Fibroblast of skin of right biceps (primary cell): ENCODE results near the gene CSF1R.

ENCODE experiments used
- DNase-seq: peaks from one replicate; pipeline ENCODE4 v3.0.0-alpha.2; 2013

CSF1R gene

DNA sequence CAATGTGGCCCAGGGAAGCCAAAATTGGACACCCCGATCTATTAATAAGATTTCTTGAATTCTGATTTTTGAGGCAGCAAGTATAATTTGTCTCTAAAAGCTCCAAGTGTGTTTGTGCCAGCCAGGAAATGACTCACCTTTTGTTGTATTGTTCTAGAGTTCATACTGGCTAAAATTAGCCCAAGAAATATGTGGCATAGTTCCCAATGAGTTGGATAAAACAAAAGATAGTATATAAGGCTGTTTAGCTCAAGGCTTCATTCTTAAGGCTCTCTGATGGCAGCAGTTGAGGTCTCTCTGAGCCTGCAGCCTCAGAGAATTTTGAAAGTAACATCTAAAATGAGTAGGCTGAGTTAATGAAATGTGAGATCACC, 64.2 kb downstream of the CSF1R start:
- DNase-seq = peak; percentile 89

DNA sequence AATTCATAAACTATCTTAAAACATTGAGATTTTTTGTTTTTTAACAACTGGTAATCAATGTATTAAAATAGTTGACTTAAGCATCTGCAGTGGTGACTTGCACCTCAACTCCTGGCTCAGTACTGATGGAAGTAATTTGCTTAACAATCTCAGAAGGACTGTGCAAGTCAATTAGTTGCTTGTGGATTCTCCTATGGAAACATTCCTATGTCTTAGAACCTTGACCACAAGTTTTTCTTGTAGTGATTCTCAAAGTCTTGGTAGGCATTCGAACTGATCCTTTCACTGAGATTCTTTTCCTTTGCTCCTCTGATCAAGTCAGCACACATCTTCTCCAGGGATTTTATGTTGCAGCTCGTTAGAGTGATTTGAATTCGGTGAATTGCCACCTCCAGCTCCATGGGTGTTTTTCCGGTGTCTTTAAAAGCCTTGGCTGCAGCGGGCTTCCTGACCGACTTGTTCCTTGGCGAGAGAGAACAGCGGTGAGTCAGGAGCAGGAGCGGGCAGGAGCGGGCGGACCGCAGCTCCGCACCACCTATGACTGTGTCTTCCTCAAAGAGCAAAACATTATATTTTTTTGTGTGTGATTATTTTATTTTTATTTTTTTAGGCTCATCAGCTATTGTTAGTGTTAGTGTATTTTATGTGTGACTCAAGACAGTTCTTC, 64.7 kb downstream of the CSF1R start:
- peak; percentile 44 for DNase-seq

DNA sequence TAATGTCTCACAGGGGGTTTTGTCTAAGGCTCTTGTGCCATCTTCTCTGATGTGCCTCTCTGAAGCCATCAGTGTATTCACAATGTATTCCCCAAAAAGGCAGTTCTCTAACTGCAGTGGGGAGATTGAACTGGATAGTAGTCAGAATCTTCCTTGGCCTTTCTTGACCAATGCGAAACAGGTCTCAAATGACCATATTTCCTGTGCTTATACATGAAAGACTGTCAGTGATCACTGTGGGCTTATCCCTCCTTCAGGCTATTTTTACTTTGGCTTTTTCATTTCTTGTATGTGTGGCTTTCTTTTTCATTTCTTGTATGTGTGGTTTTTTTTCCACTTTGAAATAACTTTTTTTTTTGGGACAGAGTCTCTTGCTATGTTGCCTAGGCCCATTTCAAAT, 66.1 kb downstream of the CSF1R start:
- no peak for DNase-seq

DNA sequence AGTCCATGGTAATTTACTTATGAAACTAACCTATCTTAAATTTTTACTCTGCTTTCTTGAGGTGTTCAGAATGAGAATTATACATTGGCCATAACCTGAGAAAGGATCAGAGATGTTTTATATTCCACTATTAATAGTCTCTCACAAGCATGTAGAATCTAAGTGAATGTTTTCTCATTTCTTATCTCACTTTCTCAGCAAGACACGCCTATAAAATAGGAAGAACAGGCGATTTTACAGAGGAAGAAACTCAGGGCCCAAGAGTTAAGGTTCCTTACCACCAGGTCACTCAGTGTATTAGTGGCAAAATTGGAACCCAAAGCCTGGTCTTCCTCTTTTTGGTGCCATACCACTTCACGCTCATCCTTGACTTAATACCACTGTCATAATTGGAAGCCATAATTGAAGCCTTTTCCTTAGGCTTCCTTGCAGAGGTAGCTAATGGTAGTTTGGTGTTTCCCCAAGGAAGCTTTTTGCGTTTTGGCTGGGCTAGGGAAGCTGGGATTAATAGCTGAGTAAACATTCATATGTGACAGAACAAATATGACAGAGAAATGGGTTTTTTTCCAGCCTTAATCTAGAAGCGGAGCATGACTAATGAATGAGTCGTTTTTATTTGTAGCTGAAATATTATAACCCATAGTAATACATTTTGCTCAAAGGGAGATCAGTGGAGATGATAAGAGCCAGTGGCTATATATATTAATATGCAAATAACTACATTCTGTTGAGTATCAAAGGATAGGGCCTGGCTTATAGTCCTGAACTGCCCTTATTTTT, 68.9 kb downstream of the CSF1R start:
- DNase-seq = peak; percentile 70

DNA sequence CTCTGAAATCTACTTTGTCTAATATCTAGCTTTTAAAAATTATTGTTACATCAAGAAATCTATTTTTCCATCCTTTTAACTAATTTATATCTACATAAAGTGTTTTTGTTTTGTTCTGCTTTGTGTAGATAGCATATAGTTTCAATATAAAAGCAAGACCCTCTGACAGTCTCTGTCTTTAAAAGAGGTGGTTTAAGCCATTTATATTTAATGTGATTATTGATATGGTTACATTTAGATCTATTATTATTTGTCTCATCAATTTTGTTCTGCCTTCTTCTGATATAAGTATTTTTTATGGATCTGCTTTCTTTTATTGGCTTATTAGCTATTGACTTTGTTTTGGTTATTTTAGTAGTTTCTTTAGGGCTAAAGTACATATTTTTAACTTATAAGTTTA, 69.8 kb downstream of the CSF1R start:
- DNase-seq = no peak

DNA sequence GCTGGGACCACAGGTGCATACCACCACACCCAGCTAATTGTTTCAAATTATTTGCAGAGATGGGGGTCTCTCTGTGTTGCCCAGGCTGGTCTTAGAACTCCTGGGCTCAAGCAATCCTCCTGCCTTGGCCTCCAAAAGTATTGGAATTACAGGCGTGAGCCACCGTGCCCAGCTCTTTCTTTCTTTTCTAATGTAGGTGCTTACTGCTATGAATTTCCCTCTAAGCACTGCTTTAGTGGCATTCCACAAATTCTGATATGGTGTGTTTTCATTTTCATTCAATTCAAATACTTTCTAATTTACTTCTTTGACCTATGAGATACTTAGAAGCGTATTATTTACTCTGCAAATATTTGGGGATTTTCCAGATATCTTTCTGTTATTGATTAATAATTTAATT, 70.9 kb downstream of the CSF1R start:
- DNase-seq = no peak

DNA sequence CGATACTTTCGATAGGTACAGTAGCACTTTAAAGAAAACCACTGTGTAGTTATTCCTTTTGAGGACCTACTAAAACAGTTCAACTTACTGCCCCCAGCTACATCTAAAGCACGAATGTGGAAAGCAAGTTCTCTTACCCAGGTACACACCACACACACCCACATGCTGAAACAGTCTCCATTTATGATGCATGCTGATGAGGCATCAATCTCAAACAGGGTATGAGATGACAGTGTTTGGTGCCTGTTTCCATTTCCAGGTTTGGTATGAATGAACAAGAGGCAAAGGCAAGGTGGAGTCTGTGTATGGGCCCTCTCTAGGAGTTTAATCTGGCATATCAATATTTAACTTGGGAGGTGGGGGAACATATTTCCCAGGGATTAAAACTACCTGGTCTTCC, 71.9 kb downstream of the CSF1R start:
- DNase-seq = no peak

DNA sequence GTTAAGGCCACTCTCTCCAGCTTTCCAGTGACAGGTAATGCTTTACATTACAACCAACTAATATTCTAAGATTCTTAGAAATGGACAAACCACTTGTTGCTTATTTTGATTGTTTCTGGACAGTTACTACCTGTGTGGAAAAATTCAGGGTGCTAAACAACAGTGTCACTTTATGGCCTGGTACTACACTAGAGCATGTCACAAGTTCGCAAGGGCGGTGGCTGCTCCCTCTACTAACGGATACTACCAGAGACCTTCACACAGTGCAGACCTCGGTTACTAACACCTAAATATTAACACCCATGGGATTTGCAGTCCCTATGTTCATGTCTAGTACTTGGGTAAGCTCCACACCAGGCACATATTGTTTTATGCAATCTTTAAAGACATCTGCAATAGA, 72.4 kb downstream of the CSF1R start:
- DNase-seq = no peak

DNA sequence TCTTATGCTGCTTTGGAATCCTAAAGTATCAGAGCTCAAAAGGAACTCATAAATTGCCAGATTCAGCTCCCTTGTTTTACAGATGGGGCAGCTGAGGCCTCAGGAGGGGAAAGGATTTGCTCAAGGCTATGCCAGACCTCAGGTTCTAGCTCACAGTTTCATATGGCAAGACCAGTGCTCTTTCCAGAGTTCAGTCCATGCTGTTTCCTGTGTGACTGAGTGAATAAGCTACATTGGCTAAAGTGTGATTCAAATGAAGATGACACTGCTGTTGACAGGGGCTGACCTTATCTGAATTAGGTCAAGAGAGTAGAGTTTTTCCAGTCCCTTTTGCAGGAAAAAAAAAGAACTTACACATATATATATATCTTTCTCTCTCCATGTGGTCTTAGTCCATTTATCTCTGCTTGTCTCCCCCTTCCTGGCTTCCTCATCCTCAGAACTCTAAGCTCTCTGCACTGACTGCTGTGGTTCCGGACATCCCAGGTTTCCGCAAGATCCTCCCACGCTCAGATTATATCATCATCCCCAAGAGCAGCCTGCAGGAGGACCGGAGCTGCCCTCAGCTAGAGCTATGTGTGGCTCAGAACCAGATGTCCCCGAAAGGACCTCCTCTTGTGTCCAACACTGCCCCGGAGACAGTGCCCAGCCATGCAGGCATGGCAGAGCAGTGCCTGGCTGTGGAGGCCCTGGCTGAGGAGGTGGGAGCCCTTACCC, 76.5 kb downstream of the CSF1R start:
- no peak for DNase-seq

- no peak for DNase-seq
Observed at GRCh38 chr5:150007050-150007449, 79.3 kb downstream of the CSF1R start.

- no peak for DNase-seq
Observed at GRCh38 chr5:150006318-150006717, 80.0 kb downstream of the CSF1R start.
